H9 (cell line): ENCODE data around the gene MYH7. TPM values are rescaled to one million over a fixed set of nuclear protein-coding genes. Genes with fewer than 3 reads are reported as not detected.

ENCODE experiments used
- DNase-seq: peaks from one replicate; pipeline ENCODE4 v3.0.0-alpha.2; 2017
- H2AFZ ChIP-seq: one replicate; pipeline ENCODE4 v1.6.1; 2013; ENCODE audit warnings: mild to moderate bottlenecking, low read length, control low read depth, moderate library complexity
- H2AK5ac ChIP-seq: 2 replicates; pipeline ENCODE4 v1.6.1; 2013; ENCODE audit warnings: low read length, control low read depth, mixed read lengths; ENCODE audit not compliant: insufficient read length
- H2BK120ac ChIP-seq: one replicate; pipeline ENCODE4 v1.6.1; 2013; ENCODE audit warnings: low read depth, mild to moderate bottlenecking, low read length, control low read depth, inconsistent platforms; ENCODE audit not compliant: poor library complexity, severe bottlenecking
- H2BK12ac ChIP-seq: 2 replicates; pipeline ENCODE4 v1.6.1; 2013; ENCODE audit warnings: low read length, control low read depth, mixed read lengths, low read depth; ENCODE audit not compliant: insufficient read length
- H2BK15ac ChIP-seq: 2 replicates; pipeline ENCODE4 v1.6.1; 2013; ENCODE audit warnings: low read depth, low read length, control low read depth
- H2BK20ac ChIP-seq: one replicate; pipeline ENCODE4 v1.6.1; 2013; ENCODE audit warnings: low read depth, mild to moderate bottlenecking, low read length, control low read depth, inconsistent platforms; ENCODE audit not compliant: poor library complexity, severe bottlenecking
- H2BK5ac ChIP-seq: 2 replicates; pipeline ENCODE4 v1.6.1; 2013; ENCODE audit warnings: low read length, control low read depth, mixed read lengths; ENCODE audit not compliant: insufficient read length
- H3K14ac ChIP-seq: 2 replicates; pipeline ENCODE4 v1.6.1; 2013; ENCODE audit warnings: low read length, control low read depth; ENCODE audit not compliant: insufficient read depth
- H3K18ac ChIP-seq: 2 replicates; pipeline ENCODE4 v1.6.1; 2013; ENCODE audit warnings: low read depth, mild to moderate bottlenecking, mixed read lengths, low read length, control low read depth; ENCODE audit not compliant: insufficient read length
- H3K23ac ChIP-seq: 2 replicates; pipeline ENCODE4 v1.6.1; 2013; ENCODE audit warnings: low read length, control low read depth, mixed read lengths, low read depth; ENCODE audit not compliant: insufficient read length
- H3K23me2 ChIP-seq: 2 replicates; pipeline ENCODE4 v1.6.1; 2013; ENCODE audit warnings: low read depth, mild to moderate bottlenecking, mixed read lengths, low read length, control low read depth; ENCODE audit not compliant: insufficient read length, poor library complexity, severe bottlenecking
- H3K27ac ChIP-seq: 2 replicates; pipeline ENCODE4 v1.5.1; 2013; ENCODE audit warnings: low read length, control low read depth, mixed read lengths, low read depth; ENCODE audit not compliant: insufficient read length
- H3K27me3 ChIP-seq: 2 replicates; pipeline ENCODE4 v1.6.1; 2013; ENCODE audit warnings: low read length, control low read depth, inconsistent platforms; ENCODE audit not compliant: insufficient read depth
- H3K4ac ChIP-seq: 2 replicates; pipeline ENCODE4 v1.6.1; 2013; ENCODE audit warnings: low read depth, mild to moderate bottlenecking, control low read depth, inconsistent platforms, low read length, moderate library complexity
- H3K4me1 ChIP-seq: 2 replicates; pipeline ENCODE4 v1.6.1; 2013; ENCODE audit warnings: low read length, control low read depth, inconsistent platforms; ENCODE audit not compliant: insufficient read depth
- H3K4me2 ChIP-seq: 2 replicates; pipeline ENCODE4 v1.6.1; 2013; ENCODE audit warnings: low read length, control low read depth, mixed read lengths; ENCODE audit not compliant: insufficient read length, insufficient read depth
- H3K56ac ChIP-seq: 2 replicates; pipeline ENCODE4 v1.6.1; 2013; ENCODE audit warnings: low read depth, mild to moderate bottlenecking, mixed read lengths, low read length, control low read depth; ENCODE audit not compliant: insufficient read length
- H3K79me1 ChIP-seq: 2 replicates; pipeline ENCODE4 v1.6.1; 2013; ENCODE audit warnings: low read depth, mild to moderate bottlenecking, moderate library complexity, low read length, control low read depth, inconsistent platforms; ENCODE audit not compliant: insufficient read depth, poor library complexity, severe bottlenecking
- H3K79me2 ChIP-seq: 2 replicates; pipeline ENCODE4 v1.6.1; 2013; ENCODE audit warnings: low read length, control low read depth, inconsistent platforms; ENCODE audit not compliant: insufficient read depth
- H3K9ac ChIP-seq: 2 replicates; pipeline ENCODE4 v1.6.1; 2013; ENCODE audit warnings: low read length, control low read depth, mixed read lengths; ENCODE audit not compliant: insufficient read length; ENCODE audit errors: extremely low read depth
- H3K9me3 ChIP-seq: one replicate; pipeline ENCODE4 v1.6.1; 2013; ENCODE audit warnings: low read depth, low read length, inconsistent platforms; ENCODE audit not compliant: control insufficient read depth
- H3T11ph ChIP-seq: one replicate; pipeline ENCODE4 v1.6.1; 2013; ENCODE audit warnings: mild to moderate bottlenecking, low read length, control low read depth, inconsistent platforms
- H4K20me1 ChIP-seq: one replicate; pipeline ENCODE4 v1.6.1; 2013; ENCODE audit not compliant: control insufficient read depth, insufficient read length, insufficient read depth
- H4K5ac ChIP-seq: 2 replicates; pipeline ENCODE4 v1.6.1; 2013; ENCODE audit warnings: low read depth, mild to moderate bottlenecking, mixed read lengths, low read length, control low read depth; ENCODE audit not compliant: insufficient read length
- H4K8ac ChIP-seq: replicated peaks from 2 replicates; pipeline ENCODE4 v1.6.1; 2013; ENCODE audit warnings: low read length, control low read depth, mixed read lengths, low read depth; ENCODE audit not compliant: insufficient read length
- H4K91ac ChIP-seq: 2 replicates; pipeline ENCODE4 v1.6.1; 2013; ENCODE audit warnings: low read depth, mild to moderate bottlenecking, moderate library complexity, mixed read lengths, low read length, control low read depth; ENCODE audit not compliant: insufficient read length
- H3K27ac Mint-ChIP-seq, 3 experiments: 2 replicates in 2 of 3; 3 replicates in 1 of 3; pipeline ENCODE4 v1.8.0; 2020 to 2021; ENCODE audit warnings: mixed read lengths in 3 of 3, mild to moderate bottlenecking in 1 of 3, moderate library complexity in 1 of 3
- H3K27me3 Mint-ChIP-seq: 2 replicates; pipeline ENCODE4 v1.8.0; 2021; ENCODE audit warnings: low read depth, mild to moderate bottlenecking, moderate library complexity, mixed read lengths
- H3K36me3 Mint-ChIP-seq, 3 experiments: 2 replicates in 2 of 3; 3 replicates in 1 of 3; pipeline ENCODE4 v1.8.0; 2020 to 2021; ENCODE audit warnings: low read depth in 3 of 3, mixed read lengths in 3 of 3; ENCODE audit not compliant: insufficient read depth in 1 of 3
- H3K4me1 Mint-ChIP-seq, 2 experiments: 2 replicates each; pipeline ENCODE4 v1.8.0; 2020; ENCODE audit warnings: mixed read lengths in 2 of 2
- H3K4me3 Mint-ChIP-seq, 2 experiments: 2 replicates in 1 of 2; 3 replicates in 1 of 2; pipeline ENCODE4 v1.8.0; 2020 to 2021; ENCODE audit warnings: mild to moderate bottlenecking in 2 of 2, mixed read lengths in 2 of 2, moderate library complexity in 1 of 2
- H3K9me3 Mint-ChIP-seq, 2 experiments: 2 replicates in 1 of 2; 3 replicates in 1 of 2; pipeline ENCODE4 v1.8.0; 2020; ENCODE audit warnings: mild to moderate bottlenecking in 2 of 2, mixed read lengths in 2 of 2, moderate library complexity in 1 of 2
- CTCF ChIP-seq: fragments of 200-600 bp; sonication (generic); conservative IDR thresholded peaks from 3 replicates; pipeline ENCODE4 v1.8.0; 2021; ENCODE audit warnings: antibody characterized with exemption, mild to moderate bottlenecking
- WGBS: extraction: QIAGEN DNeasy Blood & Tissue Kit; methylation state at CpG from one replicate; pipeline ENCODE4 v1.1.7; 2013; ENCODE audit warnings: missing lambda C conversion rate, low lambda C conversion rate, mixed read lengths; ENCODE audit not compliant: insufficient read length; ENCODE audit errors: extremely low coverage; 5-methylcytosine and 5-hydroxymethylcytosine counted together
- total RNA-seq: library from RNA; stranded (reverse); gene quantifications from 2 replicates; pipeline ENCODE4 v1.2.1, GENCODE V29; 2021

MYH7 gene
- total RNA-seq, 1 experiment from 2014 or later, result not detected

DNA sequence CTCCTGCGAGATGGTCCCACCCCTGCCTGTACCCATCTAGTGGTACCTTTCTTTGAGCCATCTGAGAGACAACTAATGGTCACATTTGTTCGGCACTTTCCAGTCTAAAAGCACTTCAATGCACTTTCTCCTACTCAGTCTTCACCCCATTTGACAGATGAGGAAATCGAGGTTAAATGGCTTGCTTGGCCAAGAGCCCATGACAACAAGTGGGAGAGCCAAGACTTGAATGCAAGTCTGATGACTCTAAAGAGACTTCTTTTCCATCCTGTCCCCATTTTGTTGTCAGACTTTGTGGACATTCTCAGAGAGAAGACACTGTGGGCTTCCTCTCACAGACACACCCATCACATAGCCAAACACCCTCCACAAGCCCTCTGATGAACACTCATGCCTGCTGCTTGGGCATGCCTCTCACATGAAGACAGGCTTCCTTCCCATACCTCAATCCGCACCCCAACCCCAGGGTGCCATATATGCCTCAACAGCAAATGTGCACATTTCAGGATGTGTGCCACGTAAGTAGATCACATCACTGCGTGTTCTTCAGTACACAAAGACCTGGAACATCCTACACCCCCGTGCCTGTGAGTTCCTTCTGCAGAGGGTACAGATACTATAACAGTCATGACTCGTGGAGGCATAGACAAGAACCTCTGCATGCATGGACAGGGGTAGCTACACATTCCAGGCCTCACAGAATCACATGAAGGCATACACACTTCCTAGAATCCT, 805 bp downstream of the MYH7 start:
- H2BK5ac ChIP-seq, result no peak overlapping the region
- no peak overlapping the region for H2AK5ac ChIP-seq
- no peaks in the 10 kb centered on the region for H3K79me1 ChIP-seq
- H3K4me1 ChIP-seq, result no peaks in the 10 kb centered on the region; the same call in 1 of the 2 replicates
- H4K91ac ChIP-seq, result no peak overlapping the region
- H4K8ac ChIP-seq, result no peak overlapping the region
- no peak overlapping the region for H2AFZ ChIP-seq
- H3K9ac ChIP-seq, result no peak overlapping the region
- no peaks in the 10 kb centered on the region for H3K27me3 ChIP-seq
- H2BK120ac ChIP-seq, result no peak overlapping the region
- H3K4me1 Mint-ChIP-seq, result peaks cover 36 to 45% of the 10 kb centered on the region in 2 experiments
- H3K36me3 Mint-ChIP-seq, result no peaks in the 10 kb centered on the region
- H3K9me3 ChIP-seq, result no peaks in the 10 kb centered on the region
- no peak overlapping the region for H3K18ac ChIP-seq
- no peak overlapping the region for H3K4me2 ChIP-seq
- no CpG with 5 or more reads among the region's 8 CpGs for WGBS
- H3K14ac ChIP-seq, result no peak overlapping the region
- H2BK12ac ChIP-seq, result no peak overlapping the region
- H3K27me3 Mint-ChIP-seq, result peaks cover 48% of the 10 kb centered on the region
- H3K79me2 ChIP-seq, result no peaks in the 10 kb centered on the region
- no peak overlapping the region for H4K5ac ChIP-seq
- H4K20me1 ChIP-seq, result no peaks in the 10 kb centered on the region
- TF ChIP-seq CTCF, result no peak
- no peak overlapping the region for H3K4me3 Mint-ChIP-seq
- peaks cover 2% of the 10 kb centered on the region for H3K23me2 ChIP-seq
- no peak overlapping the region for H3K4ac ChIP-seq
- H3K27ac ChIP-seq, result no peak overlapping the region
- no peak overlapping the region for H2BK20ac ChIP-seq
- peak; percentile 12 for DNase-seq
- no peak overlapping the region for H3T11ph ChIP-seq
- no peak overlapping the region for H3K56ac ChIP-seq
- no peak overlapping the region; a peak in 1 of 7 replicates for H3K27ac Mint-ChIP-seq
- no peaks in the 10 kb centered on the region; a peak in 1 of 5 replicates for H3K9me3 Mint-ChIP-seq
- H2BK15ac ChIP-seq, result no peak overlapping the region
- H3K23ac ChIP-seq, result no peak overlapping the region
